Adrenal gland (tissue), 12 donors: ENCODE results near the gene CATSPER3. TPM values are rescaled to one million over a fixed set of nuclear protein-coding genes. Genes with fewer than 3 reads are reported as not detected.

ENCODE experiments used
- DNase-seq, 7 donors: peaks; one replicate each; pipeline ENCODE4 v3.0.0-alpha.2; 2019 to 2020
- H3K27ac ChIP-seq, 5 donors: fragments of 200-600 bp; sonication (generic) in 4 of 5; 1 replicate in 3 of 5; 2 replicates in 2 of 5; pipeline versions ENCODE4 v1.5.1 to v1.8.0; 2016 to 2020; ENCODE audit warnings: mild to moderate bottlenecking in 1 of 5
- H3K27me3 ChIP-seq: fragments of 200-600 bp; 2 replicates; pipeline ENCODE4 v1.8.0; 2021
- H3K36me3 ChIP-seq, 2 donors: fragments of 200-600 bp; replicated peaks in 1 of 2; 1 replicate in 1 of 2; 2 replicates in 1 of 2; pipeline versions ENCODE4 v1.5.1 to v1.8.0; 2018 to 2022
- H3K4me1 ChIP-seq, 2 donors: fragments of 200-600 bp; replicated peaks in 1 of 2; 1 replicate in 1 of 2; 2 replicates in 1 of 2; pipeline versions ENCODE4 v1.5.1 to v1.8.0; 2018 to 2021
- H3K4me3 ChIP-seq, 4 donors: fragments of 200-600 bp; sonication (generic) in 3 of 4; one replicate each; pipeline ENCODE4 v1.5.1; 2016 to 2018
- H3K9me3 ChIP-seq, 3 donors: fragments of 200-600 bp; sonication (generic) in 1 of 3; replicated peaks in 1 of 3; 1 replicate in 2 of 3; 2 replicates in 1 of 3; pipeline versions ENCODE4 v1.5.1 to v1.8.0; 2016 to 2021
- POLR2A ChIP-seq, 2 donors: fragments of 450-650 bp; IDR thresholded peaks; one replicate each; pipeline ENCODE4 v1.6.1; 2017; ENCODE audit warnings: antibody characterized with exemption in 2 of 2, mild to moderate bottlenecking in 2 of 2, moderate library complexity in 1 of 2
- WGBS, 4 donors: extraction: QIAGEN DNeasy Blood & Tissue Kit in 2 of 4; methylation state at CpG; one replicate each; pipeline versions ENCODE4 v1.1.5 to v1.1.7; 2013 to 2017; 5-methylcytosine and 5-hydroxymethylcytosine counted together
- intact Hi-C, 2 donors: fragments of 100-400 bp; cut with DNase I; formaldehyde crosslinking; loops; one replicate each; pipeline versions ENCODE4 v1.14.1 to v1.15.0; 2022 to 2023
- polyA plus RNA-seq, 3 donors: library from polyadenylated mRNA; stranded (reverse); fragments of 200-250 nt in 2 of 3; fragments of 350-450 nt in 1 of 3; fragmentation: Illumina TruSeq in 1 of 3; extraction: RNeasy Lipid Tissue Mini Kit (QIAGEN cat#74804) in 1 of 3; gene quantifications; one replicate each; pipeline ENCODE4 v1.2.3, GENCODE V29; 2013 to 2014
- total RNA-seq, 9 donors: library from RNA; depleted of rRNA in 4 of 9; stranded (reverse); fragments of >200 nt in 4 of 9; fragments of 120-200 nt in 1 of 9; fragmentation: NEBNext Ultra II Directional in 1 of 9; extraction: Animal tissue kit (Norgen Biotek cat#: 25700) in 1 of 9; gene quantifications; one replicate each; pipeline versions ENCODE4 v1.1.0 to v1.2.4, GENCODE V29; 2013 to 2023
- TF ChIP-seq, protein P1 (sequence below), 6 experiments: fragments of 450-650 bp in 4 of 6; fragments of 200-600 bp in 2 of 6; sonication (generic) in 1 of 6; IDR thresholded peaks; 1 replicate in 5 of 6; 2 replicates in 1 of 6; pipeline versions ENCODE4 v1.5.1 to v1.8.0; 2016 to 2021; ENCODE audit warnings: antibody characterized with exemption in 6 of 6, mild to moderate bottlenecking in 2 of 6, moderate library complexity in 1 of 6
- donor health status: healthy with polysubstance abuse.
- donor health status: Bipolar disorder and iron deficiency.
- donor health status: DM: yes; HTN: yes; CAD: no.
- donor health status: DM: no; HTN: no; CAD: no.
- donor health status: DM: no; HTN: no; CAD: no.
- donor health status: DM: yes; HTN: yes; CAD: no.

The CATSPER3 gene
- total and polyA plus RNA-seq, 12 donors = 0.28 to 2.7 (median 0.80) TPM; not detected in 2

GRCh38 chr5:135008556-135008955 is 40.8 kb downstream of the CATSPER3 start:
- DNase-seq = no peak
- no peaks in the 10 kb centered on the region for H3K36me3 ChIP-seq

GRCh38 chr5:135008981-135009735 is 41.5 kb downstream of the CATSPER3 start:
- H3K36me3 ChIP-seq = no peaks in the 10 kb centered on the region
- H3K4me3 ChIP-seq = no peak overlapping the region
- WGBS, 4 donors = 86 to 95% (median 90%) methylated on average over 11 to 13 of the region's 13 CpGs
- H3K9me3 ChIP-seq = no peaks in the 10 kb centered on the region
- H3K27me3 ChIP-seq = no peaks in the 10 kb centered on the region
- DNase-seq = no peak
- intact Hi-C loops = no loop called here
- no peak overlapping the region for H3K27ac ChIP-seq
- no peaks in the 10 kb centered on the region for H3K4me1 ChIP-seq
- TF ChIP-seq POLR2A (IDR thresholded peaks at IDR 0.05) = no peak
- TF ChIP-seq, protein P1, sequence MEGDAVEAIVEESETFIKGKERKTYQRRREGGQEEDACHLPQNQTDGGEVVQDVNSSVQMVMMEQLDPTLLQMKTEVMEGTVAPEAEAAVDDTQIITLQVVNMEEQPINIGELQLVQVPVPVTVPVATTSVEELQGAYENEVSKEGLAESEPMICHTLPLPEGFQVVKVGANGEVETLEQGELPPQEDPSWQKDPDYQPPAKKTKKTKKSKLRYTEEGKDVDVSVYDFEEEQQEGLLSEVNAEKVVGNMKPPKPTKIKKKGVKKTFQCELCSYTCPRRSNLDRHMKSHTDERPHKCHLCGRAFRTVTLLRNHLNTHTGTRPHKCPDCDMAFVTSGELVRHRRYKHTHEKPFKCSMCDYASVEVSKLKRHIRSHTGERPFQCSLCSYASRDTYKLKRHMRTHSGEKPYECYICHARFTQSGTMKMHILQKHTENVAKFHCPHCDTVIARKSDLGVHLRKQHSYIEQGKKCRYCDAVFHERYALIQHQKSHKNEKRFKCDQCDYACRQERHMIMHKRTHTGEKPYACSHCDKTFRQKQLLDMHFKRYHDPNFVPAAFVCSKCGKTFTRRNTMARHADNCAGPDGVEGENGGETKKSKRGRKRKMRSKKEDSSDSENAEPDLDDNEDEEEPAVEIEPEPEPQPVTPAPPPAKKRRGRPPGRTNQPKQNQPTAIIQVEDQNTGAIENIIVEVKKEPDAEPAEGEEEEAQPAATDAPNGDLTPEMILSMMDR (IDR thresholded peaks at IDR 0.05) = no peak

More at GRCh38 chr5:135008556-135008955, 40.8 kb downstream of the CATSPER3 start:
- H3K4me3 ChIP-seq = no peak overlapping the region
- H3K9me3 ChIP-seq = no peaks in the 10 kb centered on the region
- no peaks in the 10 kb centered on the region for H3K27me3 ChIP-seq
- intact Hi-C loops = no loop called here
- TF ChIP-seq POLR2A (IDR thresholded peaks at IDR 0.05) = no peak
- TF ChIP-seq, protein P1 (IDR thresholded peaks at IDR 0.05) = no peak
- 92 to 97% (median 95%) methylated on average over 6 to 8 of the region's 8 CpGs for whole genome bisulfite sequencing, 4 donors
- no peak overlapping the region for H3K27ac ChIP-seq
- no peaks in the 10 kb centered on the region for H3K4me1 ChIP-seq

- DNase-seq = no peak
- Histone ChIP-seq H3K36me3 (no peaks in the 10 kb centered on the region), H3K4me3 (no peak overlapping the region), H3K27me3 (no peaks in the 10 kb centered on the region), H3K9me3 (no peaks in the 10 kb centered on the region), H3K27ac (no peak overlapping the region), H3K4me1 (no peaks in the 10 kb centered on the region)
- 91 to 96% (median 93%) methylated on average over 8 to 11 of the region's 11 CpGs for WGBS, 4 donors
- intact Hi-C loops = no loop called here
- TF ChIP-seq POLR2A (IDR thresholded peaks at IDR 0.05) = no peak
- TF ChIP-seq, protein P1 (IDR thresholded peaks at IDR 0.05) = no peak
Observed at GRCh38 chr5:135009736-135010501, 42.2 kb downstream of the CATSPER3 start.

DNA sequence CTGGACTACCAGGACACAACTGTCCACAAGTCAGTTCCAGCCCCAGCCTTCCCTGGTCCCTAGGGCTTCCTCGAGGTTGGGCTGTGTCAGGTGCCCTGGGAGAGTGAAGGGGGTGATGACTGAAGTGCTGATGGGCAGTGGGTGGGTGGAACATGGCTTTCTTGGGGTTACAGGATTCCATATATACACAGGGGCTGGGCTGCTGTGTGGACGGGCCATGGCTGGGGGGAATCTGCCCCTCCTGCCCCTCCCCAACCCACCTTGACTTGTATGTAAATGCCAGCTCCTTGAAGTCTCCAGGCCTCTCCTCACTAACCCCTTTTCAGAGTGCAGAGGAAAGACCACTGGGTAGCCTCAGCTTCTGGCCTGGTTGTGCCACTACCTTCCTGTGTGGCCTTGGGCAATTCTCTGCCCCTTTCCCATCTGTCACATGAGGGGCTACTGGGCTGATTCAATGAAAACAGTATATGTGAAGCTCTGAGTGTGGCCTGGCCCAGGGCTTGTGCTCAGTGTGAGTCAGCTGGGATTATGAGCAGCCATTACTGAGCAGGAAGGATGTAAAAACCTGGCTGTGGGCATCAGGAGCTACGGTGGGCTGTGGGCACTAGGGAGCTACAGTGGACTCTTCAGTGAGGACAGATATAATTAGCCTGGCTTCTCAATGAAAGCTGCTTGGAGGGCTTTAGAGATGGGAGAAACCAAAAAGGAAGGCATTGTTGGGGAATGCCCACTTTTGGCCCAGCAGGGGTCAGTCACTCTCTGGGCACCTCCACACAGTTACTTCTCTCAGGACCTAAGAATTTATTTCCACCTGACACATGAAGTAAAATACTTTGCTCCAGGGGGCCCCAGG is 43.0 kb downstream of the CATSPER3 start:
- DNase-seq = no peak
- intact Hi-C loops = no loop called here
- WGBS, 4 donors = 87 to 100% (median 93%) methylated on average over 3 of the region's 3 CpGs

More for the DNA sequence above, 43.0 kb downstream of the CATSPER3 start:
- H3K9me3 ChIP-seq = no peaks in the 10 kb centered on the region
- H3K27me3 ChIP-seq = no peaks in the 10 kb centered on the region
- H3K4me3 ChIP-seq = no peak overlapping the region
- H3K36me3 ChIP-seq = no peaks in the 10 kb centered on the region
- TF ChIP-seq, protein P1 (IDR thresholded peaks at IDR 0.05) = no peak
- TF ChIP-seq POLR2A (IDR thresholded peaks at IDR 0.05) = no peak
- H3K27ac ChIP-seq = no peak overlapping the region
- no peaks in the 10 kb centered on the region for H3K4me1 ChIP-seq
